Measurements from ENCODE around the gene MYL9. TPM values are rescaled to one million over a fixed set of nuclear protein-coding genes. Genes with fewer than 3 reads are reported as not detected.

The MYL9 gene
- total RNA-seq, 4 donors from 2014 or later = 1,087 to 2,842 (median 1,707) TPM

- peaks cover 0 to 65% of the 10 kb centered on the region in 2 donors for H3K36me3 ChIP-seq
These were observed 44.3 kb upstream of the MYL9 start for GRCh38 chr20:36496707-36497669.

GRCh38 chr20:36497856-36498255 lies 43.5 kb upstream of the MYL9 start:
- Histone ChIP-seq H3K36me3 (peaks cover 0 to 73% of the 10 kb centered on the region in 2 donors), H3K4me3 (no peak overlapping the region), H3K4me1 (peaks cover 0 to 43% (median 15%) of the 10 kb centered on the region in 3 donors), H3K27me3 (no peaks in the 10 kb centered on the region), H3K27ac (peak overlapping the region in 3 of 4 donors; percentile 37 to 81 (median 76)), H3K9me3 (no peaks in the 10 kb centered on the region)
- WGBS, 2 donors (ENCODE audit: low coverage in 1 of 2) = 25 to 100% methylated on average over 1 to 2 of the region's 4 CpGs
- TF ChIP-seq POLR2AphosphoS5 (IDR thresholded peaks at IDR 0.05) = no peak
- no peak for TF ChIP-seq CTCF (IDR thresholded peaks at IDR 0.05)
- no peak for TF ChIP-seq EP300 (IDR thresholded peaks at IDR 0.05)
- no peak for TF ChIP-seq POLR2A (IDR thresholded peaks at IDR 0.05)
- ATAC-seq = no peak

More at GRCh38 chr20:36496707-36497669, 44.3 kb upstream of the MYL9 start:
- Histone ChIP-seq H3K27ac (peak overlapping the region in 3 of 4 donors; percentile 37 to 81 (median 76)), H3K9me3 (no peaks in the 10 kb centered on the region), H3K4me3 (no peak overlapping the region), H3K27me3 (no peaks in the 10 kb centered on the region), H3K4me1 (peaks cover 0 to 50% (median 22%) of the 10 kb centered on the region in 3 donors)
- no peak for ATAC-seq
- TF ChIP-seq POLR2A (IDR thresholded peaks at IDR 0.05) (no peak), POLR2AphosphoS5 (IDR thresholded peaks at IDR 0.05) (no peak)
- 60 to 75% methylated on average over 3 to 5 of the region's 33 CpGs for WGBS, 2 donors (ENCODE audit: low coverage in 1 of 2)

GRCh38 chr20:36498386-36499179 lies 42.7 kb upstream of the MYL9 start:
- H3K4me1 ChIP-seq = peaks cover 0 to 43% (median 8%) of the 10 kb centered on the region in 3 donors
- H3K9me3 ChIP-seq = no peaks in the 10 kb centered on the region
- no peak overlapping the region for H3K4me3 ChIP-seq
- H3K36me3 ChIP-seq = peaks cover 0 to 79% of the 10 kb centered on the region in 2 donors
- no peaks in the 10 kb centered on the region for H3K27me3 ChIP-seq
- WGBS, 2 donors (ENCODE audit: low coverage in 1 of 2) = 83 to 85% methylated on average over 4 to 5 of the region's 14 CpGs
- TF ChIP-seq POLR2A (IDR thresholded peaks at IDR 0.05) (no peak), CTCF (IDR thresholded peaks at IDR 0.05) (no peak), EP300 (IDR thresholded peaks at IDR 0.05) (no peak), POLR2AphosphoS5 (IDR thresholded peaks at IDR 0.05) (no peak)
- no peak for ATAC-seq
- peak overlapping the region in 2 of 4 donors; percentile 76 to 81 for H3K27ac ChIP-seq

GRCh38 chr20:36499211-36499610 lies 42.1 kb upstream of the MYL9 start:
- H3K4me3 ChIP-seq = no peak overlapping the region
- no peaks in the 10 kb centered on the region for H3K27me3 ChIP-seq
- ATAC-seq = no peak
- WGBS, 2 donors (ENCODE audit: low coverage in 1 of 2) = 80% methylated on average over 11 of the region's 26 CpGs; no CpG with 5 or more reads in 1 of the 2 donors
- peaks cover 0 to 84% of the 10 kb centered on the region in 2 donors for H3K36me3 ChIP-seq
- TF ChIP-seq CTCF (IDR thresholded peaks at IDR 0.05) = no peak
- no peak for TF ChIP-seq POLR2A (IDR thresholded peaks at IDR 0.05)
- no peak for TF ChIP-seq EP300 (IDR thresholded peaks at IDR 0.05)
- no peak for TF ChIP-seq POLR2AphosphoS5 (IDR thresholded peaks at IDR 0.05)
- H3K9me3 ChIP-seq = no peaks in the 10 kb centered on the region
- H3K27ac ChIP-seq = peak overlapping the region in 2 of 4 donors; percentile 43 to 76
- peaks cover 0 to 40% (median 2%) of the 10 kb centered on the region in 3 donors for H3K4me1 ChIP-seq
